Cardiac fibroblast (primary cell): ENCODE data around the gene ASL.
A peak's percentile ranks its signal among the peaks of the same experiment; 100 is the strongest.

Experiments
- DNase-seq, 2 donors: peaks; one replicate each; pipeline versions ENCODE4 v3.0.0 to v3.0.0-alpha.2; 2010; ENCODE audit warnings: low read depth in 2 of 2
- H3K4me3 ChIP-seq, 2 donors: replicated peaks in 1 of 2; 1 replicate in 1 of 2; 2 replicates in 1 of 2; pipeline ENCODE4 v1.5.1; 2011; ENCODE audit warnings: low read depth in 2 of 2, low read length in 2 of 2, mild to moderate bottlenecking in 2 of 2, moderate library complexity in 1 of 2
- CTCF ChIP-seq: IDR thresholded peaks from one replicate; pipeline ENCODE4 v1.5.1; 2011; ENCODE audit warnings: low read depth, mild to moderate bottlenecking, low read length, inconsistent platforms

Gene ASL

GRCh38 chr7:66138994-66139752 is 63.6 kb downstream of the ASL start:
- no peak overlapping the region for H3K4me3 ChIP-seq
- no peak for TF ChIP-seq CTCF
- DNase-seq: peak in 1 of 2 donors; percentile 15

GRCh38 chr7:66140924-66141323 is 65.3 kb downstream of the ASL start:
- TF ChIP-seq CTCF: peak; percentile 73
- DNase-seq: peak; percentile 83 to 90
- H3K4me3 ChIP-seq: no peak overlapping the region

GRCh38 chr7:66142334-66142733 is 66.7 kb downstream of the ASL start:
- no peak for DNase-seq
- TF ChIP-seq CTCF: no peak
- H3K4me3 ChIP-seq: no peak overlapping the region

- no peak for DNase-seq
- TF ChIP-seq CTCF: no peak
Measured at GRCh38 chr7:66142996-66143395, 67.4 kb downstream of the ASL start.

More at GRCh38 chr7:66142996-66143395, 67.4 kb downstream of the ASL start:
- no peak overlapping the region for H3K4me3 ChIP-seq
